ENCODE data around the gene CHD6.

The CHD6 gene

GRCh38 chr20:41463567-41463966 lies 154.6 kb downstream of the CHD6 start:
- no peak for DNase-seq (ENCODE audit: low read depth in 2 of 2)

GRCh38 chr20:41462372-41463161 lies 155.6 kb downstream of the CHD6 start:
- DNase-seq (ENCODE audit: low read depth in 2 of 2) = no peak

GRCh38 chr20:41458761-41459160 lies 159.4 kb downstream of the CHD6 start:
- DNase-seq (ENCODE audit: low read depth in 2 of 2) = no peak

- no peak for DNase-seq (ENCODE audit: low read depth in 2 of 2)
Observed at GRCh38 chr20:41457173-41457857, 160.9 kb downstream of the CHD6 start.

- DNase-seq (ENCODE audit: low read depth in 2 of 2) = no peak
Observed at GRCh38 chr20:41456351-41456750, 161.8 kb downstream of the CHD6 start.

GRCh38 chr20:41454250-41454649 lies 163.9 kb downstream of the CHD6 start:
- DNase-seq (ENCODE audit: low read depth in 2 of 2) = no peak

- DNase-seq (ENCODE audit: low read depth in 2 of 2) = no peak
Observed at GRCh38 chr20:41453010-41453950, 164.9 kb downstream of the CHD6 start.

- no peak for DNase-seq (ENCODE audit: low read depth in 2 of 2)
Observed at GRCh38 chr20:41452226-41452625, 166.0 kb downstream of the CHD6 start.

- DNase-seq (ENCODE audit: low read depth in 2 of 2) = no peak
Observed at GRCh38 chr20:41447006-41447405, 171.2 kb downstream of the CHD6 start.

GRCh38 chr20:41446456-41446855 lies 171.7 kb downstream of the CHD6 start:
- DNase-seq (ENCODE audit: low read depth in 2 of 2) = no peak

GRCh38 chr20:41444821-41445220 lies 173.4 kb downstream of the CHD6 start:
- no peak for DNase-seq (ENCODE audit: low read depth in 2 of 2)

GRCh38 chr20:41443691-41444090 lies 174.5 kb downstream of the CHD6 start:
- no peak for DNase-seq (ENCODE audit: low read depth in 2 of 2)

GRCh38 chr20:41440882-41441281 lies 177.3 kb downstream of the CHD6 start:
- DNase-seq (ENCODE audit: low read depth in 2 of 2) = no peak

- no peak for DNase-seq (ENCODE audit: low read depth in 2 of 2)
Observed at GRCh38 chr20:41437836-41438235, 180.3 kb downstream of the CHD6 start.

- DNase-seq (ENCODE audit: low read depth in 2 of 2) = no peak
Observed at GRCh38 chr20:41436679-41437078, 181.5 kb downstream of the CHD6 start.

- no peak for DNase-seq (ENCODE audit: low read depth in 2 of 2)
Observed at GRCh38 chr20:41433203-41433602, 185.0 kb downstream of the CHD6 start.

GRCh38 chr20:41432746-41433145 lies 185.4 kb downstream of the CHD6 start:
- no peak for DNase-seq (ENCODE audit: low read depth in 2 of 2)

- no peak for DNase-seq (ENCODE audit: low read depth in 2 of 2)
Observed at GRCh38 chr20:41428285-41428684, 189.9 kb downstream of the CHD6 start.

GRCh38 chr20:41427833-41428232 lies 190.3 kb downstream of the CHD6 start:
- DNase-seq (ENCODE audit: low read depth in 2 of 2) = no peak

GRCh38 chr20:41426976-41427375 lies 191.2 kb downstream of the CHD6 start:
- DNase-seq (ENCODE audit: low read depth in 2 of 2) = no peak

- no peak for DNase-seq (ENCODE audit: low read depth in 2 of 2)
Observed at GRCh38 chr20:41426086-41426830, 191.9 kb downstream of the CHD6 start.
